ENCODE data around the gene HOXB3. TPM values are rescaled to one million over a fixed set of nuclear protein-coding genes. Genes with fewer than 3 reads are reported as not detected.

The HOXB3 gene
- total RNA-seq, 2 experiments from 2014 or later = 10.8 to 12.1 TPM

- no peak overlapping the region for H3K4me3 Mint-ChIP-seq
- no peaks in the 10 kb centered on the region for H3K36me3 Mint-ChIP-seq (ENCODE audit: low read depth)
- DNase-seq = no peak
- ChIA-PET POLR2A (interaction anchor here (0.6 kb wide), 1 partner anchor 16 kb away, joined by 3 read pairs; no protein-coding TSS in a partner anchor), CTCF (no interaction called here)
- H3K27me3 Mint-ChIP-seq = peaks cover 32% of the 10 kb centered on the region
- H3K27ac Mint-ChIP-seq = no peak overlapping the region
- H3K4me1 Mint-ChIP-seq = no peaks in the 10 kb centered on the region
- no peaks in the 10 kb centered on the region for H3K9me3 Mint-ChIP-seq
Observed at GRCh38 chr17:48530208-48530886, 59.7 kb downstream of the HOXB3 start.

DNA sequence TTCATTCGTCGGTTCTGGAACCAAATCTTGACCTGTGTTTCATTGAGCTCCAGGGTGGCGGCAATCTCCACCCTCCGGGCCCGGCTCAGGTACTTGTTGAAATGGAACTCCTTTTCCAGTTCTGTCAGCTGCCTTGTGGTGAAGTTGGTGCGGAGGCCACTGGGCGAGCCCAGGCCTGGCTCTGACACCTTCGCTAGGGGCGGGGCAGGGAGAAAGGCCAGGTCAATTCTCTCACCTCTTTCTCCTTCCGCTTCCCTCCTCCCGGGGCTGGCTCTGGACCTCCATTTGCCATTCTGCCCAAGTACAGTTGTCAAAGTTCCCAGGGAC is 60.4 kb downstream of the HOXB3 start:
- Mint-ChIP-seq H3K9me3 (no peaks in the 10 kb centered on the region), H3K36me3 (ENCODE audit: low read depth) (no peaks in the 10 kb centered on the region), H3K4me3 (no peak overlapping the region), H3K27me3 (peaks cover 38% of the 10 kb centered on the region), H3K4me1 (no peaks in the 10 kb centered on the region), H3K27ac (no peak overlapping the region)
- ChIA-PET CTCF (no interaction called here), POLR2A (no interaction called here)
- no peak for DNase-seq

- DNase-seq = no peak
- H3K4me3 Mint-ChIP-seq = no peak overlapping the region
- no peaks in the 10 kb centered on the region for H3K36me3 Mint-ChIP-seq (ENCODE audit: low read depth)
- no peaks in the 10 kb centered on the region for H3K4me1 Mint-ChIP-seq
- ChIA-PET CTCF (interaction anchor here (0.6 kb wide), 1 partner anchor 479 kb away, joined by 3 read pairs; no protein-coding TSS in a partner anchor), POLR2A (no interaction called here)
- peaks cover 41% of the 10 kb centered on the region for H3K27me3 Mint-ChIP-seq
- H3K27ac Mint-ChIP-seq = no peak overlapping the region
- no peaks in the 10 kb centered on the region for H3K9me3 Mint-ChIP-seq
Observed at GRCh38 chr17:48528936-48529682, 60.9 kb downstream of the HOXB3 start.

GRCh38 chr17:48528153-48528935 is 61.7 kb downstream of the HOXB3 start:
- no peak overlapping the region for H3K27ac Mint-ChIP-seq
- H3K36me3 Mint-ChIP-seq (ENCODE audit: low read depth) = no peaks in the 10 kb centered on the region
- H3K4me1 Mint-ChIP-seq = no peaks in the 10 kb centered on the region
- POLR2A ChIA-PET = no interaction called here
- DNase-seq = no peak
- no peaks in the 10 kb centered on the region for H3K9me3 Mint-ChIP-seq
- CTCF ChIA-PET = interaction anchor here (0.6 kb wide), 1 partner anchor 480 kb away, joined by 3 read pairs; no protein-coding TSS in a partner anchor
- H3K27me3 Mint-ChIP-seq = peaks cover 48% of the 10 kb centered on the region
- H3K4me3 Mint-ChIP-seq = no peak overlapping the region

GRCh38 chr17:48527547-48527932 is 62.5 kb downstream of the HOXB3 start:
- no peak for DNase-seq
- POLR2A ChIA-PET = no interaction called here
- H3K4me1 Mint-ChIP-seq = no peaks in the 10 kb centered on the region
- no peak overlapping the region for H3K27ac Mint-ChIP-seq
- CTCF ChIA-PET = no interaction called here
- no peaks in the 10 kb centered on the region for H3K9me3 Mint-ChIP-seq
- no peak overlapping the region for H3K4me3 Mint-ChIP-seq
- H3K27me3 Mint-ChIP-seq = peaks cover 50% of the 10 kb centered on the region
- no peaks in the 10 kb centered on the region for H3K36me3 Mint-ChIP-seq (ENCODE audit: low read depth)

GRCh38 chr17:48526608-48527546 is 63.2 kb downstream of the HOXB3 start:
- Mint-ChIP-seq H3K36me3 (ENCODE audit: low read depth) (no peaks in the 10 kb centered on the region), H3K27me3 (peaks cover 54% of the 10 kb centered on the region), H3K4me3 (no peak overlapping the region), H3K9me3 (no peaks in the 10 kb centered on the region), H3K4me1 (no peaks in the 10 kb centered on the region), H3K27ac (no peak overlapping the region)
- DNase-seq = no peak
- ChIA-PET CTCF (interaction anchor here (1.9 kb wide), 1 partner anchor 14 kb away, joined by 5 read pairs; no protein-coding TSS in a partner anchor), POLR2A (no interaction called here)

DNA sequence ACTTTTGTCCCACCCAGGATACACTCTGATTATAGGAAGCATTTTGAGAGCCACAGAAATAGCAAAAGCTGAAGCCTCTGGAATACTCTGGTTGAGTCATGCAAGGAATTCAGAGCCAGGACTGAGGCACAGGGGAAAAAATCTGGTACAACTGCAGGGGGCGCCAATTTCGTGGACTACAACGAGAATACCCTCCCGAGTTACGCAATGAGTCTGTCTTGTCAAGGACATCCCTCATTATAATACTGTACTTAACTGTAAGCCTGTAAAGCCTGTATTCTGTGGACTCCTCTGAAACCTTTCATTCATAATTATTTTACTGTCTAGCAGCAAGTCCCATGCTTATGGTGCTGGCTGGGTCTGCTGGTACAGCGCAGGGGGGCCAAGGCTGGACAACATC is 67.0 kb downstream of the HOXB3 start:
- Mint-ChIP-seq H3K4me1 (peaks cover 8% of the 10 kb centered on the region), H3K9me3 (no peaks in the 10 kb centered on the region), H3K4me3 (no peak overlapping the region), H3K27me3 (peaks cover 63% of the 10 kb centered on the region), H3K36me3 (ENCODE audit: low read depth) (no peaks in the 10 kb centered on the region), H3K27ac (no peak overlapping the region)
- no peak for DNase-seq
- CTCF ChIA-PET = interaction anchor here (0.7 to 0.8 kb wide), 2 partner anchors 30 to 487 kb away, joined by 3 read pairs; no protein-coding TSS in a partner anchor
- POLR2A ChIA-PET = no interaction called here

- POLR2A ChIA-PET = interaction anchor here (0.6 kb wide), 1 partner anchor 70 kb away, joined by 4 read pairs; no protein-coding TSS in a partner anchor
- no peak overlapping the region for H3K4me3 Mint-ChIP-seq
- peaks cover 67% of the 10 kb centered on the region for H3K27me3 Mint-ChIP-seq
- CTCF ChIA-PET = interaction anchor here (0.7 to 1.2 kb wide), 2 partner anchors 186 to 486 kb away, joined by 3 read pairs; no protein-coding TSS in a partner anchor
- no peak for DNase-seq
- no peak overlapping the region for H3K27ac Mint-ChIP-seq
- H3K9me3 Mint-ChIP-seq = no peaks in the 10 kb centered on the region
- H3K36me3 Mint-ChIP-seq (ENCODE audit: low read depth) = no peaks in the 10 kb centered on the region
- peaks cover 11% of the 10 kb centered on the region for H3K4me1 Mint-ChIP-seq
Observed at GRCh38 chr17:48522031-48522653, 67.9 kb downstream of the HOXB3 start.

DNA sequence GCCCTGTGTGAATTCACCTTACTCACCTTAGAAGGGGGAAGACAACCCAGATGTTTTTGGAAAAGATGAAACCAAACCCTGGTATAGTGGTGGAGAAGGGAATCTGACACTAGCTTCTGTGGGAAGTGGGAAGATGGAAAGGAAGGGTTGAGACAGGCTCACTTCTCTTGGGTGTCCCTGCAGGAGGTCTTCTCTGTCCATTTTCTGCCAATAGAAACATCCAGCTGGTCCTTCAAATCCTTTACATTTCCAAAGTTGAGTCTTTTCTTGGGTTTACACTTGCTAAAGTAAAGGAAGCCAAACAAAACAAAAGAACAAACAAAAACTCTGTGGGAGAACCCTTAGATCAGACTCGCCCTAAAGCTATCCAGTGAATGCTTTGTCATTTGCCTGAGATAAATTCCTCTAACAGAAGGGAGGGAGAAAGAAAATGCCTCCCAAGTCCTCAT is 69.4 kb downstream of the HOXB3 start:
- ChIA-PET POLR2A (interaction anchor here (1.0 to 1.3 kb wide), 2 partner anchors 14 to 27 kb away, joined by 4 read pairs; no protein-coding TSS in a partner anchor), CTCF (interaction anchor here (0.7 kb wide), 1 partner anchor 174 kb away, joined by 5 read pairs; no protein-coding TSS in a partner anchor)
- Mint-ChIP-seq H3K36me3 (ENCODE audit: low read depth) (no peaks in the 10 kb centered on the region), H3K27me3 (peaks cover 66% of the 10 kb centered on the region), H3K4me3 (no peak overlapping the region), H3K9me3 (no peaks in the 10 kb centered on the region), H3K4me1 (peaks cover 13% of the 10 kb centered on the region), H3K27ac (no peak overlapping the region)
- no peak for DNase-seq

DNA sequence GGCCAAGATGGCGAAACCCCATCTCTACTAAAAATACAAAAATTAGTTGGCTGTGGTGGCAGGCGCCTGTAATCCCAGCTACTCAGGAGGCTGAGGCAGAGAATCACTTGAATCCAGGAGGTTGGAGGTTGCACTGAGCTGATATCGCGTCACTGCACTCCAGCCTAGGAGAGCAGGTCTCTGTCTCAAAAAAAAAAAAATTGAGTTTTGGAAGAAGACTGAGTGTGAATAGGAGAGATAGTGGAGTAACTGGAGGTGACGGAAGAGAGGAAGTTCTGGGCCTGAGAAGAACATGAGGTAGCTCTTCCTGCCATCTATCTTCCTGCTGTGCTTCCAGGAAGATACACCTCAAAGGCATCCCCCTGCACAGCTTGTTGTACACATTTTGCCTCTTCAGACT is 70.6 kb downstream of the HOXB3 start:
- Mint-ChIP-seq H3K27ac (no peak overlapping the region), H3K36me3 (ENCODE audit: low read depth) (no peaks in the 10 kb centered on the region), H3K4me3 (no peak overlapping the region), H3K27me3 (peaks cover 67% of the 10 kb centered on the region), H3K4me1 (peaks cover 19% of the 10 kb centered on the region), H3K9me3 (no peaks in the 10 kb centered on the region)
- DNase-seq = no peak
- ChIA-PET CTCF (interaction anchor here (1.1 kb wide), 1 partner anchor 14 kb away, joined by 3 read pairs; no protein-coding TSS in a partner anchor), POLR2A (interaction anchor here (1.0 kb wide), 1 partner anchor 26 kb away, joined by 4 read pairs; no protein-coding TSS in a partner anchor)

DNA sequence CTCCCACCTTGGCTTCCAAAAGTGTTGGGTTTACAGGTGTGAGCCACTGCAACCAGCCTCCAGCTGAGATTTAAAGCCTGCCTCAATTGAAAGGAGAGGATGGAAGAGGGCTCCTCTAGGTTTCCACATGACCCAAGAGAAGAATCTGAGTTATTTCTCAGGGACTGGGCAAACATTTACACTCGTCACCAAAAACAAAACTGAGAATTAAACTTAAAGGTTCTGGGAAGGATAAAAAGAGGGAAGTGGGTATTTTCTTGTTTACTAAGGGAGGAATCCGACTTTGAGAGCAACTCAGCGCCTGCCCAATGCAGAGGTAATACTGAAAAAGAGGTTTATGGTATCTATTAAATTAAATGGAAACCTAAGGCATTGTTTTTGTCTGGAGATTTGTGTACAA is 72.6 kb downstream of the HOXB3 start:
- no peak overlapping the region for H3K4me3 Mint-ChIP-seq
- POLR2A ChIA-PET = no interaction called here
- H3K4me1 Mint-ChIP-seq = peaks cover 38% of the 10 kb centered on the region
- no peaks in the 10 kb centered on the region for H3K36me3 Mint-ChIP-seq (ENCODE audit: low read depth)
- peaks cover 59% of the 10 kb centered on the region for H3K27me3 Mint-ChIP-seq
- H3K9me3 Mint-ChIP-seq = no peaks in the 10 kb centered on the region
- no peak overlapping the region for H3K27ac Mint-ChIP-seq
- CTCF ChIA-PET = interaction anchor here (1.4 to 1.5 kb wide), 2 partner anchors 25 to 166 kb away, joined by 4 read pairs; no protein-coding TSS in a partner anchor
- no peak for DNase-seq
